Stimulated activated CD8-positive, alpha-beta memory T cell treated with anti-CD3 and anti-CD28 coated beads, Interleukin-2, amount 100 ng/mL, for 1 hour (primary cell): ENCODE results near the gene ANXA6.

Experiments used
- DNase-seq, 2 donors: peaks; one replicate each; pipeline ENCODE4 v3.0.0-alpha.2; 2020; ENCODE audit warnings: low read depth in 2 of 2

The ANXA6 gene

GRCh38 chr5:151130235-151130921 is 27.2 kb downstream of the ANXA6 start:
- no peak for DNase-seq

DNA sequence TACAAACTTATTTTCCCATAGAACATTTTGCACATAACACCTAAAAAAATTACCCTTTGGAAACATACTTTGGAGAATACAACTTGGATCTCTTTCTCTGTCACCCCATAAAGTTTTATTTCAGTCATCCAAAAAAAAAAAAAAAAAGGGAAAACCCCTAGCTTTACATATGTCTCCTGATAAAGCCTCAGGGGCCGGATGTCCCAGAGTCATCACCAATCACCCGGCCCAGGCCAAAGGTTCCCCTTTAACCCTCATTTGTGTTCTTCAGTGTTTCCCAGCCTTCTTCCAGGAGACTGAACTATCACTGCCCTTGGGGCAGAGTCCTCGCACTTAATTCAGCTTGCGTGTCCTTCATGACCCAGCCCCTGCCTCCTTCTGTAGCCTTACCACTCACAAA is 28.8 kb downstream of the ANXA6 start:
- DNase-seq = no peak

- no peak for DNase-seq
These were observed 29.7 kb downstream of the ANXA6 start for GRCh38 chr5:151127926-151128325.

DNA sequence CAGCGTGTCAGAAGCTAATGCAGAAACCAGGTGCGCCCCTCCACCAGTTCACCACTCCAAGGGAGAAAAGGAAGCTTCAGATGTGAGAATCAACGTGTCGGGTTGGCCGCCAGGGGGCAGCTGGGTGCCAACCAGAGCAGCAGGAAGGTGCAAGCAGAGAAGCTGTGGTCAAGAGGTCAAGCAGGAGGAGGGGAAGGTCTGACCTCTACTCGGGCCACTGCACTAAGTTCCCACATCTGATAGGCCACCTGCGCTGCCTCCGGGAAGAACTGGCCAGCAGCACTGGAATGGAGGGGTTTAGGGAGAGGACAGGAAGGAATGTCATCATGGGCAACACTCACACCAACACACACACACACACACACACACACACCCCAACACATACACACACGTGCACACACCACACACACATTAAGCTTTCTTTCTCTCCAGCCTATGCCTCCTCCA is 31.4 kb downstream of the ANXA6 start:
- DNase-seq = peak; percentile 45 to 47

GRCh38 chr5:151125421-151125820 is 32.2 kb downstream of the ANXA6 start:
- DNase-seq = no peak

DNA sequence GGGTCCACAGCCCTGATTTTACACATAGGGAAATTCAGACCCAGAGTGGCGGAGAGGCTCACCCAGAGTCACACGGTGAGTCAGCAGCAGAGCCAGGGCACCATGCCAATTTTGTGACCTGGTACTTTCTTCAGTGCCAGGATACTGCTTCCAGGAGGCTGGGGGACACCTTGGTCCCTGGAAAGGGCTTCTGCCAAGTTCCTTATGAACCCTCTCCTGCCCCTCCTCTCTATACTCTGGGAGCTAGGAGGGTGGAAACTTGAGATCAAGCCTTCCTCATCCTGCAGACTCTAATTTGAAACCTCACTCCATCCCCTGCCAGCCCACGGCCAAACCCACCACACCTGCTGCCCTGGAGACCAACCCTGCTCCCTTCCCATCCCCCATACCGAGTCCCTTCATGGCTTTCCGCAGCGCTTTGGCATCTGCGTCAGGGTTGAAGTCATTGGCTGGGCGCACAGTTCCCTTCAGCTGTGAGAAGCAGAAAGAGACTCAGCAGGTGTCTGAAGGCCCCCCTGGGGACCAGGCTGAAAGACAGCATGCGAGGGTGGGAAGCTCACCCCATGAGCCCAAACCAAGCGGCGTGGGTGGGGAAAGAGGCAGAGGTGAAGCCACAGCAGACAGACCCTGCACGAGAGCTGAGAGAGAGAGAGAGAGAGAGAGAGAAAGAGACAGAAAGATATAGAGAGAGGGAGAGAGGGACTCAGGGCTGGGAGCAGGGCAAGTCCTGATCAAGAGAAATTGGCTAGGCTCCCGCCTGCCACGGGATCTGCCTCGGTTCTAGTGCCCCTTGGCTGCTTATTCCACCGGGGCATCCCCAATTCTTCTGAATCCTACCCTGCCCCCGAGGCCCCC is 33.5 kb downstream of the ANXA6 start:
- DNase-seq = no peak

DNA sequence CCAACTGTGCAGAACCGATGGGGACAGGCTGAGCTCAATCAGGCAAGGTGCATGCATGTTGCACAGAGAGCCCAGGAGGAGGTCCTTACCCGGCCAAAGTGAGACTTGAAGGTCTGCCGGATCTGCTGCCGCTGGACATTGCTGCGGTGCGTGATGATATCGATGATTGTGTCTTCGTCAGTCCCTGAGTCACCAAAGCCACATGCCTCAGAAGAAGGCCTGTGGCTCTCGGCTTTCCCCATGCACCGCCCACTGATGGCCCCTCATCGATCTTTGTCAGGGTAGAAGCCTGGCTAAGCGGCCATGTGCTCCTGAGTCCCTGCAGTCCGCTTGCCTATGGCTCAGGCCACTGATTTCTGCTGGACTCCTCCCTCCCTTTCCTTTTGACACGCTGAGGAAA is 34.8 kb downstream of the ANXA6 start:
- DNase-seq = no peak

- no peak for DNase-seq
These were observed 35.9 kb downstream of the ANXA6 start for GRCh38 chr5:151121665-151122064.

- no peak for DNase-seq
These were observed 36.5 kb downstream of the ANXA6 start for GRCh38 chr5:151121095-151121494.

GRCh38 chr5:151118913-151119575 is 38.5 kb downstream of the ANXA6 start:
- DNase-seq = no peak

DNA sequence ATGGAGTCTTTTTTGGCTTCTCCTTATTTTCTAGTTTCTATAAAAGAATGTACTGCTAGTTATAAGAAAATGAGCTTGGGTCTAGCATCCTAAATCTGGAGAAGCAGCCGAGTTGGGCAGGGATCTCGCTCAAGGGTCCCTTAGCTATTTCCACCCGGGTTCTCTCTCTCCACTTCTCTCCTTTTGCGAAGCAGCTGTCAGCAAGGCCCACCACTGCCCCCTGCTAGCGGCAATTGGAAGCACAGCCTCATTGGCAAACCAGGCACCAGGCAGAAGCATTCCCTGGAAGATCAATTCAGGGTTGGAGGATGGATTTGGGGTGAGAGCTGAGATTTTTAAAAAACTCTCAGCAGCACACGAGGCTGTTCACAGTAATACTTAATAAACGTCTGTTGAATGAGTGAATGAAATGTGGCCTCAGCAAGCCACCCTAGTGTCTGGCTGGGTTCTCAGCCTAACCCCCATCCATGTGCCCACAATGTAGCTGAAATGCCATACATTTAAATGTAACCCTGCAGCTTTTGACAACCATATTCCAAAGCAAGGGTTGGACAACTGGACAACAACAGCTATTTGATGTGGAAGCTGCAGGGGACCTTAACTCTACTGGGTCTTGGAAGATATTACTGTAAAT is 42.2 kb downstream of the ANXA6 start:
- DNase-seq = peak; percentile 49 to 58

DNA sequence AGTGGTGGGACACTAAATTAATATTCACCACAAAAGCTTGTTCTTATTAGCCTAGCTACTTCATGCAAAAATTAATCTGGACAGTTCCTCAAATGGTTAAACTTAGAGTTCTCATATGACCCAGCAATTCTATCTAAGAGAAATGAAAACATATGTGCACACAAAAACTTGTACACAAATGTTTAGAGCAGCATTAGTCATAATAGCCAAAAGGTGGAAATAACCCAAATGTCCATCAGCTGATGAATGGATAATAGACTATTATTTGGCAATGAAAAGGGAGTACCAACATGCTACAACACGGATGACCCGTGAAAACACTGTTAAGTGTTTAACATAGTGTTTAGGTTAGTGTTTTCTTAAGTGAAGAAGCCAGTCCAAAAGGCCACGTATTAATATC is 43.9 kb downstream of the ANXA6 start:
- DNase-seq = no peak

GRCh38 chr5:151110992-151111391 is 46.6 kb downstream of the ANXA6 start:
- no peak for DNase-seq

- no peak for DNase-seq
These were observed 47.4 kb downstream of the ANXA6 start for GRCh38 chr5:151110122-151110681.

DNA sequence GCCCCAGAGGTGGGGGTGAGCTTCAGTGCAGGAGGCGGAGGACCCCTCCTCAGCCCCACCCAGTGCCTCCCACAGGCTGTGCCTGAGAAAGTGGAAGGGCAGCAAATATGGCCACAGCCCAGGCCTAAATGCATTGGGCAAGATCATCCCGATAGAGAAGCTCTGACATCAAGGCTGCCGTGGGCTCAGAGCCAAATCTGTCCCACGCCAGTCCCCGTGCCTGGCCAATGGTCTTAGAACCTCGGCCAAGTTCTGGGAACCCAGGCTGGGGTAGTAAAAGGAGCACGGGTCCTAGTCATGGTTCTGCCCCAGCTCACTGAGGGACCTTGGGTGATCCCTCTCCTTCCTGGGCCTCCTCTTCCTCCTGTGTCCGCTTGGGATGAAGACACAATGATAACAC is 49.0 kb downstream of the ANXA6 start:
- no peak for DNase-seq

- no peak for DNase-seq
These were observed 49.6 kb downstream of the ANXA6 start for GRCh38 chr5:151107738-151108520.

DNA sequence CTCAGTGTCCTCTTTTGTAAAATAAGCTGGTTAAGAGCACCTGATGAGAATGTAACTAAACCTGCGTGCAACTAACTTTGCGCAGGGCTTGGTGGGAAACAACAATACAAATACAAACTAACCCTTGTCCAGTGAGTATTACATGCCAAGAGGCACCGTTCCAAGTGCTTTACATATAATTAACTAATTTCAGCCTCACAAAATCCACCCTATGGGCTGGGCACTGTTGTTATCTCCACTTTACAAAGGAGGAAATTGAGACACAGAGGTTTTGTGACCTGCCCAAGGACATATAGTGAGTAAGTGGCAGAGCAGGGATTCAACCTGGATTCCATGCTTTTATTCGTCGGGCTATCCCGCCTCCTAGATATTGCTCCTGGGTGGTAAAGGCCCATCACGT is 50.5 kb downstream of the ANXA6 start:
- no peak for DNase-seq

DNA sequence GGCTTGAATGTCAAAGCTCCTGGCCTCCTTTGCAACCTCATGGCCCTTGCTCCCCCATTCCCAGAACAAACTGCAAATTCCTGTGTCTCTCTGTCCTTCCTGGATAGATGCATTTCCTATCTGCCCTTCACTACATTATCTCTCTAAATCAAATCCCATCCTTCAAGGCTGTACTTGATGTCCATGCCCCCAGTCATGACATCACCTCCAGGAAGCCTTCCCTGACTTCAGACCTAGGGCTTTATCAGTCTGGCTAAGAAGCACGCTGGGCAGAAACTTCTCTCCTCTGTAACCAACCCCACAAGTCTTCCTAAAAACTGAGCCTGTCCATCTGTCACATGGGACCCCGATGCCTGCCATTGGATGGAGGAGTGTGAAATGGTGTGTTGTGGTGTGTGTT is 51.1 kb downstream of the ANXA6 start:
- no peak for DNase-seq

GRCh38 chr5:151106043-151106442 is 51.5 kb downstream of the ANXA6 start:
- DNase-seq = no peak

- DNase-seq = no peak
These were observed 52.0 kb downstream of the ANXA6 start for GRCh38 chr5:151105561-151105960.

DNA sequence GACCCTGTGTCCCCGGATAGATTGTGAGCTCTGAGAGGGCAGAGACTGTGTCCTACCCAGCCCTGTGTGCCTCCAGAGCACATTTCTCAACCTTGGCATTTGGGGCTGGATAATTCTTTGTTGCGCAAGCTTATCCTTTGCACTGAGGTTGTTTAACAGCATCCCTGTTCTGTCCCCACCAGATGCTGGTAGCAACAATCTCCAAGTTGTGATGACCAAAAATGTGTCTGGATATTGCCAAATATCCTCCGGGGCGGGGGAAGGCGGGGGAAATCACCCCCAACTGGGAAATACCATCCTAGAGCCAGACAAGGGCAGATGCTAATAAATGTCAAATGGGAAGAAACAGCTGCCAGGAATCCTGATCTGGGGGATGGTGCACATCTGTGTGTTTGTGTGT is 52.8 kb downstream of the ANXA6 start:
- no peak for DNase-seq
